Endodermal cell (in vitro differentiated cells): ENCODE data around the gene ARHGAP27. TPM values are rescaled to one million over a fixed set of nuclear protein-coding genes. Genes with fewer than 3 reads are reported as not detected.

Source experiments
- DNase-seq: peaks from one replicate; pipeline ENCODE4 v3.0.0-alpha.2; 2017
- H3K27ac ChIP-seq: 2 replicates; pipeline ENCODE4 v1.5.1; 2013; ENCODE audit warnings: mild to moderate bottlenecking, low read depth, low read length, moderate library complexity
- H3K27me3 ChIP-seq: 2 replicates; pipeline ENCODE4 v1.6.1; 2013; ENCODE audit warnings: mild to moderate bottlenecking, low read length, moderate library complexity; ENCODE audit not compliant: insufficient read depth, control insufficient read depth, poor library complexity, severe bottlenecking
- H3K36me3 ChIP-seq: 2 replicates; pipeline ENCODE4 v1.7.0; 2013; ENCODE audit warnings: mild to moderate bottlenecking, low read length, moderate library complexity; ENCODE audit not compliant: control insufficient read depth, insufficient read depth
- H3K4me1 ChIP-seq: one replicate; pipeline ENCODE4 v1.7.0; 2013; ENCODE audit warnings: low read length; ENCODE audit not compliant: control insufficient read depth, insufficient read depth
- H3K4me3 ChIP-seq: 2 replicates; pipeline ENCODE4 v1.5.1; 2013; ENCODE audit warnings: mild to moderate bottlenecking, low read length, moderate library complexity
- H3K9ac ChIP-seq: 2 replicates; pipeline ENCODE4 v1.6.1; 2013; ENCODE audit warnings: mild to moderate bottlenecking, low read length, moderate library complexity; ENCODE audit not compliant: poor library complexity, severe bottlenecking; ENCODE audit errors: extremely low read depth
- H3K9me3 ChIP-seq: 2 replicates; pipeline ENCODE4 v1.6.1; 2013; ENCODE audit warnings: mild to moderate bottlenecking, low read length, moderate library complexity; ENCODE audit not compliant: control insufficient read depth
- H3K27ac Mint-ChIP-seq: 2 replicates; pipeline ENCODE4 v1.8.0; 2020; ENCODE audit warnings: mixed read lengths
- H3K27me3 Mint-ChIP-seq: 2 replicates; pipeline ENCODE4 v1.8.0; 2021; ENCODE audit warnings: mild to moderate bottlenecking, mixed read lengths; ENCODE audit not compliant: insufficient read depth
- H3K36me3 Mint-ChIP-seq: 2 replicates; pipeline ENCODE4 v1.8.0; 2020; ENCODE audit warnings: low read depth, mixed read lengths
- H3K4me1 Mint-ChIP-seq: 2 replicates; pipeline ENCODE4 v1.8.0; 2020; ENCODE audit warnings: mixed read lengths
- H3K4me3 Mint-ChIP-seq: 2 replicates; pipeline ENCODE4 v1.8.0; 2020; ENCODE audit warnings: mild to moderate bottlenecking, moderate library complexity, mixed read lengths
- H3K9me3 Mint-ChIP-seq: 2 replicates; pipeline ENCODE4 v1.8.0; 2020; ENCODE audit warnings: mild to moderate bottlenecking, mixed read lengths
- WGBS, 2 experiments: methylation state at CpG; one replicate each; pipeline versions ENCODE4 v1.1.5 to v1.1.7; 2013; ENCODE audit warnings: missing lambda C conversion rate in 2 of 2, mixed read lengths in 1 of 2; ENCODE audit not compliant: insufficient coverage in 1 of 2, insufficient read length in 1 of 2; 5-methylcytosine and 5-hydroxymethylcytosine counted together
- total RNA-seq, 2 donors: library from RNA; stranded (reverse); fragmentation: NEBNext Ultra II Directional in 1 of 2; extraction: Animal tissue kit (Norgen Biotek cat#: 25700) in 1 of 2; gene quantifications; 2 replicates in 1 of 2; 3 replicates in 1 of 2; pipeline ENCODE4 v1.2.1, GENCODE V29; 2021
- TF ChIP-seq, protein P1 (sequence below): fragments of 200-600 bp; sonication (generic); conservative IDR thresholded peaks from 2 replicates; pipeline ENCODE4 v1.5.0; 2021; ENCODE audit warnings: antibody characterized with exemption, mild to moderate bottlenecking

Gene ARHGAP27
- total RNA-seq, 2 donors from 2014 or later: 16.4 to 20.6 TPM

DNA sequence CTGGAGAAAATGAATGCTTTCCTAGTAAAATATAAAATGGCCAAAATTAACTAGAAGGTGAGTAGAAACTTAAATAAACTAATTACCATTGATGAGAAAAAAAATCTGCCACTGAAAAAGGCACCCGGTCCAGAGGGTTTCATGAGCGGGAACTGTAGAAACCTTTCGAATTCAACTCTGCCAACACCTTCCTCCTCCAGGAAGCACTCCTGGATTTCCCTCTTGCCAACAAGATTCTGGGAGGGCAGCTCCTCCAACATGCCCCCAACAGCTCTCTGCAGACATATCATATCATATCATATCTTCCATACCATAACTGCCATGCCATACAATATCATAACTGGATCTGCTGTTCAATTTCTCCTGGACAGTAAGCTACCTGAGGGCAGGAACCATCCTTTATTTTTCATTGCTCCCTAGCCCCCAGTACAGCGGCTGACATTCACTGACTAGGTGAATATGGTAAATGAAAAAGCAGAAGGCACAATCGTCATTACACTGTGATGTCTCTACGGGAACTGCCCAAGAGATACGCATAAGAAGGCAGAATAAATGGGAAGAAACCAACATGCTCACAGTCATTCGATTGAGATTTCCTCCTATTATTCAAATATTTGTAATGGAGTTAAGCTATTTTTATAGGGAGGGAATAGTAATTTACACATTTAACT is 9.2 kb downstream of the ARHGAP27 start:
- Mint-ChIP-seq H3K36me3 (no peaks in the 10 kb centered on the region), H3K27ac (no peak overlapping the region), H3K27me3 (peaks cover 25% of the 10 kb centered on the region), H3K4me1 (peaks cover 10% of the 10 kb centered on the region), H3K4me3 (no peak overlapping the region), H3K9me3 (no peaks in the 10 kb centered on the region)
- H3K4me1 ChIP-seq: peaks cover 4% of the 10 kb centered on the region
- H3K27me3 ChIP-seq: peaks cover 21% of the 10 kb centered on the region
- no peak overlapping the region for H3K27ac ChIP-seq
- no peaks in the 10 kb centered on the region for H3K36me3 ChIP-seq
- WGBS, 2 experiments: 78 to 83% methylated on average over 6 to 8 of the region's 8 CpGs
- no peak overlapping the region for H3K9ac ChIP-seq
- peak; percentile 26 for DNase-seq
- H3K9me3 ChIP-seq: no peaks in the 10 kb centered on the region
- TF ChIP-seq, protein P1, sequence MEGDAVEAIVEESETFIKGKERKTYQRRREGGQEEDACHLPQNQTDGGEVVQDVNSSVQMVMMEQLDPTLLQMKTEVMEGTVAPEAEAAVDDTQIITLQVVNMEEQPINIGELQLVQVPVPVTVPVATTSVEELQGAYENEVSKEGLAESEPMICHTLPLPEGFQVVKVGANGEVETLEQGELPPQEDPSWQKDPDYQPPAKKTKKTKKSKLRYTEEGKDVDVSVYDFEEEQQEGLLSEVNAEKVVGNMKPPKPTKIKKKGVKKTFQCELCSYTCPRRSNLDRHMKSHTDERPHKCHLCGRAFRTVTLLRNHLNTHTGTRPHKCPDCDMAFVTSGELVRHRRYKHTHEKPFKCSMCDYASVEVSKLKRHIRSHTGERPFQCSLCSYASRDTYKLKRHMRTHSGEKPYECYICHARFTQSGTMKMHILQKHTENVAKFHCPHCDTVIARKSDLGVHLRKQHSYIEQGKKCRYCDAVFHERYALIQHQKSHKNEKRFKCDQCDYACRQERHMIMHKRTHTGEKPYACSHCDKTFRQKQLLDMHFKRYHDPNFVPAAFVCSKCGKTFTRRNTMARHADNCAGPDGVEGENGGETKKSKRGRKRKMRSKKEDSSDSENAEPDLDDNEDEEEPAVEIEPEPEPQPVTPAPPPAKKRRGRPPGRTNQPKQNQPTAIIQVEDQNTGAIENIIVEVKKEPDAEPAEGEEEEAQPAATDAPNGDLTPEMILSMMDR: no peak
- no peak overlapping the region for H3K4me3 ChIP-seq

DNA sequence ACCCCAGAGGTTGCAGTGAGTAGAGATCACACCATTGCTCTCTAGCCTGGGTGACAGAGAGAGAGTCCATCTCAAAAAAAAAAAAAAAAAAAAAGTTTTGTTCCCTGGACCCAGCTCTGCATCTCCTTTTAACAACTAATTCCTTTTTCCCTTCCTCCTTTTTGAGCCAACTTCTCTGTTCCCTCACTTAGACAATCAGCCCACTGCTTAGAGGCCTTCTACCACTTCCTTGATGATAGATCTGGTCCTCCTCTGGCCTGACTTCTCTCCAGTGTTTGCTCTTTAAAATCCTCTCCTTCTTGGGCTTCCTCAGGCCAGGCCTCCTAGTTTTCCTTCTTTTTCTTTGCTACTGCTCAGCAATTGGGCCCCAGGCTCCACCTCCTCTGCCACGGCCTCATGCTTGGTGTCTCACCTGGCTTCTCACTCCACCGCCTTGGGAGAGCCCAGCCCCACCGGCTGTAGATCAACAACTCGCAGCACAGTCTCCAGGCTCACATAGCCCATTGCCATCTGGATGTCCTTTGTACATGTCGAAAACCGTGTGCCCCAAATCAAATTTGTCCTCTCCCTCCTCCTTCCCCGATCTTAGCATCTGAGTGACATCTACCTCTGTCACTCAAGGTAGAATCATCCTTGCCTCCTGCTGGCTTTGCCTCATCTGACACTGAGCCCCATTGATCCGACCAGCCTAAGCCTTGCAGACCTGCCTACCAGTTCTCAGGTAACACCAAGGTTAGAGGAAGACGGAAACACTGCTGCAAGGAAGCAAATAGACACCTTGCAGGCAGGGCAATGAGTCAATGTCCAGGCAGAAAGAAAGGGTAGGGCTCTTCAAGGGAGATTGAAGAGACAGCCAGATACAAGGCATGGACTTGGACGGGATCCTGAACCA is 17.4 kb downstream of the ARHGAP27 start:
- H3K36me3 ChIP-seq: no peaks in the 10 kb centered on the region
- Mint-ChIP-seq H3K9me3 (no peaks in the 10 kb centered on the region), H3K27me3 (no peaks in the 10 kb centered on the region), H3K27ac (peak overlapping the region; percentile 59), H3K4me1 (peaks cover 23% of the 10 kb centered on the region), H3K4me3 (no peak overlapping the region), H3K36me3 (peaks cover 3% of the 10 kb centered on the region)
- no peaks in the 10 kb centered on the region for H3K27me3 ChIP-seq
- peak; percentile 59 for DNase-seq
- no peaks in the 10 kb centered on the region for H3K9me3 ChIP-seq
- TF ChIP-seq, protein P1: no peak
- H3K4me1 ChIP-seq: no peaks in the 10 kb centered on the region
- H3K27ac ChIP-seq: no peak overlapping the region
- H3K9ac ChIP-seq: no peak overlapping the region
- WGBS, 2 experiments: 89 to 97% methylated on average over 8 to 10 of the region's 10 CpGs
- no peak overlapping the region for H3K4me3 ChIP-seq

DNA sequence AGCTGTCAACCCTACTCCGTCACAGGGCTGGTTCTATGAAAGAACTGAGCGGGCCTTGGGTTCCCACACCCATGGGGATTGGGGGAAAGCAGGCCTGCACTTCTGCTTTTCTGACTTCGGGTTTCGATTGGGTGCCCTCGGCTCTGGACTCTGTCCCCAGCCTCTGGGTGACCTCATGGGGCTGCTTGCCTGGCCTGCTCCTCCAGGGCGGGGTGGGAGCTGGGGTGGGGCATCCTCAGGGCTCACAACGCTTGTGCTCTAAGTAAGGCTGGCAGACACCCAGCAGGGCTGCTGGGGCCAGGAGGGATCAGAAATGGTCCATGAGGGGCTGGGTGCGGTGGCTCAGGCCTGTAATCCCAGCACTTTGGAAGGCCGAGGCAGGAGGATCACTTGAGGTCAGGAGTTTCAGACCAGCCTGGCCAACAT is 19.2 kb downstream of the ARHGAP27 start:
- H3K9ac ChIP-seq: no peak overlapping the region
- no peak overlapping the region for H3K27ac ChIP-seq
- H3K27me3 ChIP-seq: no peaks in the 10 kb centered on the region
- H3K9me3 ChIP-seq: no peaks in the 10 kb centered on the region
- peaks cover 3% of the 10 kb centered on the region for H3K36me3 Mint-ChIP-seq
- H3K4me1 Mint-ChIP-seq: peaks cover 31% of the 10 kb centered on the region
- 89 to 93% methylated on average over 8 to 9 of the region's 9 CpGs for WGBS, 2 experiments
- H3K4me3 ChIP-seq: no peak overlapping the region
- H3K27ac Mint-ChIP-seq: no peak overlapping the region
- H3K36me3 ChIP-seq: no peaks in the 10 kb centered on the region
- peak; percentile 38 for DNase-seq
- no peaks in the 10 kb centered on the region for H3K9me3 Mint-ChIP-seq
- TF ChIP-seq, protein P1: no peak
- H3K4me3 Mint-ChIP-seq: no peak overlapping the region
- peaks cover 9% of the 10 kb centered on the region for H3K4me1 ChIP-seq
- no peaks in the 10 kb centered on the region for H3K27me3 Mint-ChIP-seq
